Measurements from ENCODE around the gene TUBA1C.
"Not testable (repeated sequence)": the region's sequence is repeated elsewhere in the genome, so short reads cannot be mapped to it uniquely, and the experiment has no call there.

The TUBA1C gene

DNA sequence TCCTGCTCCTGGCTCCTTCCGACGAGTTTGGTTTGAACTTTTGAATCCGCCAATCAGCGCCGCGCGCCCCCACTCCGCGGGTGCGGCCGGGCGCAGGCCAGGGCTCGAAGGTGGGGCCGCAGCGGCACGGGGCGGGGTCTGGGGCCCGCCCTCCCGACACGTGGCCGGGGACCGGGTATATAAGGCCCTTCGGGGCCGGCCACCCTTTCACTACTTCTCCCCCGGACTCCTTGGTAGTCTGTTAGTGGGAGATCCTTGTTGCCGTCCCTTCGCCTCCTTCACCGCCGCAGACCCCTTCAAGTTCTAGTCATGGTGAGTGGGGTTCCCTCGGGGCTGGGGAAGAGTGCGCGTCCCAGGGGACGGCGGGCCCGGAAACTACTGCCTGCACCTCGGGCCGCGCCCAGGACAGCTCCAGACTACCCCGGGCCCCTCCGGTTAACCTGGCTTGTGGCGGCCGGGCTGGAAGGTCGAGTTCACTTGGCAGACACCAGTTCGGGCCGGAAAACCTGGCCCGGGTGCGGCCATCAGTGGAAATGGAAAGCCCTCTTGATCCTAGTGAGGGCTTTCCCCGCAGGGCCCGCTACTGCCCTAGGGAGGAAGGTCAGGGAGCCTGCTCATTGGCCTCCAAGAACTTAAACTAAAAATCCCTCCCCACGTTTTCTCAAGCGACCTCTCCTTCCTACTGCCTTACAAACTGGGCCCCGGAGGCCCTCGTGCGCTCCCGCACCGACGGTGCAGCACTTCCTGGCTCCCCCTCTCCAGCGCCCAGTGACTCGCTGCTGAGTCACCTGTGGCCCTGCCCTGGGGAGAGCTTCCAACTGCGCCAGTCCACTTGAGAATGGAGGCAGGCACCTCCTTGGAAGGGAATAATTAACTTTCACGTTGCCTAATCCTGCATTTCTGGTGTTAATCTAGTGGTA is at the start of gene TUBA1C:
Gene TUBA1C, plus strand, starts transcription at position 210 of the 920 bp plus-strand sequence. Its CDS starts 100 bp downstream, at position 310.
- DNase-seq (ENCODE audit: low read depth in 2 of 2), result peak; percentile 78 to 85

DNA sequence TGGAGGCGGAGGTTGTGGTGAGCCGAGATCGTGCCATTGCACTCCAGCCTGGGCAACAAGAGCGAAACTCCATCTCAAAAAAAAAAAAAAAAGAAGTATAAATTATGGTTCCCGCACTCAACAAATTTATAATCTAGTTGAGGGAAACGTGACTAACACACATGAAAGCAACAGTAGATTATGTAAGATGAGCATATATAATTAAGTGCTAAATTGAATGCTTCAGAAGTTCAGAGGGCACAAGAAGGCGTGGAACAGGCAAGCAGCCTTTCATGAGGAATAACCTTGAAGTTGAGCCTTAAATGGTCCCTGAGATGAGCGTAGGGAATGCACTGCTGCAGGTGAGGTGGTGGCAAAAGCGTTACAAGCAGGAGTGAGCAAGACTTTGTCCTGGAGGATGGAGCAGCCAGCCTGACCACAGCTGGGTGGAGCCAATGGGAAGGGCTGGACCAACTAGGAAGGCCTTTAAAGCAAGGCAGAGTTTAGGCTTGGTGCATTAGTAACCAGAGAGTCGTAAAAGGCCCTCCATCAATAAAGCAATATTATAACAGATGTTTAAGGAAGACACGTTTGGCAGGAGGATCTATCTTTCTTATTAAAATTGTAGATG is 45.4 kb upstream of the TUBA1C start:
- DNase-seq (ENCODE audit: low read depth in 2 of 2), result no peak

DNA sequence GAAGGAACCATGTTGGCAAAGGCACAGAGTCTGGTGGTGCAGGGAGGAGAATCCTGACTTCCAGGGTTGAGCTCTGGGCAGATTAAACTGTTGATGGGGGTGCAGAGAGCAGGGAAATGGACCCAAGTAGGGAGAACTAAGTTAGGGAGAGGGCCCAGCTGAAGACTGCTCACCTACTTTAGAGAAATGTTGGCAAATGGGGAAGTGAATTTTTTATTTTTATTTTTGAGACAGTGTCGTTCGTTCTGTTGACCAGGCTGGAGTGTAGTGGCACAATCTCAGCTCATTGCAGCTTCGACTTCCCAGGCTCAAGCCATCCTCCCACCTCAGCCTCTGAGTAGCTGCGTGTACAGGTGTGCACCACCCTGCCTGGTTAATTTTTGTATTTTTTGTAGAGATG is 43.9 kb upstream of the TUBA1C start:
- DNase-seq (ENCODE audit: low read depth in 2 of 2), result no peak

DNA sequence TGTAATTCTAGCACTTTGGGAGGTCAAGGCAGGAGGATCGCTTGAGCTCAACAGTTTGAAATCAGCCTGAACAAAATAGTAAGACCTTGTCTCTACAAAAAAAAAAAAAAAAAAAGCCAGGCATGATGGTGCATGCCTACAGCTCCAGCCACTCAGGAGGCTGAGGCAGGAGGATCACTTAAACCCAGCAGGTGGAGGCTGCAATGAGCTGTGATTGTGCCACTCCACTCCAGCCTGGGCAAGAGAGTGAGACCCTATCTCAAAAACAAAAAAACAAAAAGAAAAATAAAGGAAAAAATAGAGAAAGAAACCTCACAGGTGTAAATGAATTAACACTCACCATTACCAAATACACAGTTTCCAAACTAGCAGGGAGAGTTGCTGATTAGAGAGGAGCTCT is 41.8 kb upstream of the TUBA1C start:
- no peak for DNase-seq (ENCODE audit: low read depth in 2 of 2)

DNA sequence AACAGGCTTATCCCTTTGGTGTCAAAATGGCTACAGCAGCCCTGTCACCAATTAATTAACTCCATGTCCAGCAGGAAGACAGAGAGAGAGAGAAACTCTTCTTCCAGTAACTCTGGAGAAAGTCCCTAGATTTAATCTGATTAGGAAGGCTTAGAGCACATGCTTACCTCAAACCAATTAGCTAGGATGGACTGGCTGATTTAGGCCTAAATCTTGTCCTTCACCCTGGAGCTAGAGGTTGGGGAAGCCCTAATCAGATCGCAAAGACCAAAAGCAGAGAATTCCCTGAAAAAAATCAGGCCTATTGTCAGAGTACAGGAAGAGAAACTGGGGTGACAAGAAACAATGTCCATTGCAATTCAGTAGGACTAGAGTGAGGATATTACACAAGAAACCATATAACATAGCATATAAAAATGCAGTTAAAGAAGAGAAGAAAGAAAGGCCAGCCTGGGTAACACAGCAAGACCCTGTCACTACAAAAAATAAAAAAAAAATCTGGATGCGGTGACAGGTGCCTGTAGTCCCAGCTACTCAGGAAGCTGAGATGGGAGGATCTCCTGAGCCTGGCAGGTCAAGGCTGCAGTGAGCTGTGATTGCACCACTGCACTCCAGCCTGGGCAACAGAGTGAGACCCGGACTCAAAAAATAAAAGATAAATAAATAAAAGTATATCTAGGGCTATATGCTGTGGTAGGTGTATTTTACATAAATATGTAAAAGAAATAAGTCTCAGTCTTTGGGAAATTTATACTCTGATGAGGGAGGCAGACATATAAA is 41.1 kb upstream of the TUBA1C start:
- no peak for DNase-seq (ENCODE audit: low read depth in 2 of 2)

DNA sequence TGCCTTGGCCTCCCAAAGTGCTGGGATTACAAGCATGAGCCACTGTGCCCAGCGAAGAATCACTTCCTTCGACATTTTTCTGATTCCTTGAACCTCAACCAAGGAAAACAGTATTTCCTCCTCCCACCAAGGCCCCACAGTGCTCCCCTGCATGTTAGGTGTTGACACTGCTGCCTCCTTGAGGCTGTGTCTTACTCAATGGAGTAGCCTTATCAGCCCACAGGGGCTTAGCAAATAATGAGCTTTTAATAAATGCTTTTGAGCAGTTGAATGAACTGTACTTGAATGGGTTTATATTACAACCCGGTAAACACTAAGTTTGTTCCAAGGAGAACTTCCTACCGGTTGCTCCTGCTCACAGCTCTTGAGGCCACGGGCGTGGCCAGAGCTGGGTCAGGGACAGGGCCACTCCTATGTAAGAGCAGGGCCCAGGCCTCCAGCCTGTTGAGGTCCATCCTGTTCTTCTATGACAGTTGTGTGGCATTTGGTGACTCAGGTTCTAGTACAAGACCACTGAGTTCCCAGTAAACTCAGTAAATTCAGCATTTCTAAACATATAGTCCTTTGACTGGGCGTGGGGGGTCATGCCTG is 39.2 kb upstream of the TUBA1C start:
- no peak for DNase-seq (ENCODE audit: low read depth in 2 of 2)

DNA sequence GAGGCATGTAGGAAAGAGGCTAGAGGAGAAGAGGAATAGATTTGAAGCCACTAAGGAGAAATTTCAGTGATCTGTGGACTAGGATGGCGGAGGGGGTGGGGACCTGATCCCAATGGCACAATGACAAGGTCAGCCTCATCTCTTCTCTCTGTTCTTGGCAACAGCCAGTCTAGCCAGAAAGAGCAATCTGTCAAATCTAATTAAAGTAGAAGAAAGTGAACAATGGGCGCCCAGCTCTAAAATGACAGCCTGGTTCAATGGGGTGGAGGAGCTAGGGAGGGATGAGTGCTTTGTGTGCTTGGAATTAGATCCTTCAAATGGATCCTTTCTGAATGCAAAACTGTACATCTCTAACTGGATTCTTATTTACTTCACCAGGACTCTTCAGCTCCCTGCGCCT is 37.2 kb upstream of the TUBA1C start:
- no peak for DNase-seq (ENCODE audit: low read depth in 2 of 2)

DNA sequence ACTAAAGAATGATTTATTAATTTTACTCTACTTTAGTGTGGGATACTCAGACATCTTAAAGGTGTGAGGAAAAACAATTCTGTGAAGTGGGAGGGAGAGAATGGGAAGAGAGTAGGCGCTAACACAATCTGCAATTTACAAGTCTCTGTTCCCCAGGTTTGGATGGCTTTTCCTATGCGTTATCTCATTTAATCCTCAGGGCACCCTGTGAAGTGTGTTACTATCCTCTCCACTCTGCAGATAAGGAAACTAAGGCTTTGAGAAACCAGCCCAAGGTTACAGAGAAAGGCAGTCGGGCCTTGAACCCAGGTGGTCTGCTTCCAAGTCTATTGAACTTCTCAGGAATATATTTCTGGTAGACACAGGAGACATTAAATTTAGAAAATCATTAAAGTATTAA is 36.2 kb upstream of the TUBA1C start:
- no peak for DNase-seq (ENCODE audit: low read depth in 2 of 2)

DNA sequence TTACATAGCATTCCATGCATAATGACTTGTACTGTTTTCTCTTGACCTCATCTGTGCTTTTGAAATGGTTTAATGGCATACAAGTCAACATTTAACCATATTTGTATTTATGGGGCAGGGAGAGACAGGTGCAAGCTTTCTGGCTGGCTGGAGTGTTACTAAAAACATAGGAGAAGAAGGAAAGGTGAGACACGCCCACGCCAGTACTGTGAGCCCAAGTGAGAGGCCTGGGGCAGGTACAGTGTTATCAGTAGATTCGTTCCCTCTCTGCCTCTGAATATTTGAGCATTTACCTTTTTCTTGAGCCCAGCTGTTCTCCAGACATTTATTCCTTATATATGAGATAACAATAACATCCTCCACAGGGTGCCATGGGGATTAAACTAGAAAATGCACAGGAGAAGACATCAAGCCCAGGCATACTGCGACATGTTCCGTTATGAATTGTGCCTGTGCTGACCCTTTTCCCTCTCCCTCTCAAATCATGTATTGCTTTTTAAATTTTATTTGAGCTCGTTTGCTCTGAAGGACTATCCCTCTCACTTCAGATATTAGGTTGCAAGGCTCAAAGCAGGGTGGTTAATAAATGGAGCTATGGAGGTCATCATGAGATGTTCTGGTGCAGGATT is 34.6 kb upstream of the TUBA1C start:
- no peak for DNase-seq (ENCODE audit: low read depth in 2 of 2)

GRCh38 chr12:49230805-49231194 is 34.1 kb upstream of the TUBA1C start:
- no peak for DNase-seq (ENCODE audit: low read depth in 2 of 2)

DNA sequence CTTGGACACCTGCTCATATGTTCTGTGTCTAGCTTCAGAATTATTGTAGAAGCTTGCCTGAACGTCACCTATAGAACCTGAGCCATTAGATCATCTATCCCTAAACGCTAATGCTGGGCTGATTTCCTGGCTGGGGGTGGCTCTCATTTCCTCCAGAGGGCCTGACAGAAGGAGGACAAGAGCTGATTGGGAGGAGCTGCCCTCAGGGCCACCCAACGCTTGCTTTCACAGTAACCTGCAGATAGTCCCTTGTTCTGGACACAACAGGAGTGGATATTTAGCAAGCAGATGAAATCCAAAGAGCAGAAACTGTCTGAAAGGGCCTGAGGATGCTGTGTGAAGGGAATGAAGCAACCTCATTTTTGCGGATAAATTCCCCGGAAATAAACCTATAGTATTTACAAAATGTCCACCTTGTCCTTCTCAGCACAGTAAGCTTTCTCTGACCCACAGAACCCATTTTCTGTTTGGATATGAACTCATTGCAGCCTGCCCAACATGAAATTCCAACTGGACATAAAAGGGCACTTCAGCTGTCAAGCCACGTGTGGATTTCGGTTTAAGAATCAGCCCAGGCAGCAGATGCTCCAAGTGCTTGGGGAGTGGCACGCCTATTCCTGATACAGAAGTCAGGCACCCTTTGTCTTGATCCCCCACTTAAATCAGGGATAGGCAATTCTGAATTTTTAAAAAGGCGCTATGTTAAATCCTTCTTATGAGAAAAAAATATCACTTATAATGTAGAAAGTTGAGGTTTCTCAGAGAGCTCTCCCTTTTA is 32.8 kb upstream of the TUBA1C start:
- DNase-seq (ENCODE audit: low read depth in 2 of 2), result no peak

DNA sequence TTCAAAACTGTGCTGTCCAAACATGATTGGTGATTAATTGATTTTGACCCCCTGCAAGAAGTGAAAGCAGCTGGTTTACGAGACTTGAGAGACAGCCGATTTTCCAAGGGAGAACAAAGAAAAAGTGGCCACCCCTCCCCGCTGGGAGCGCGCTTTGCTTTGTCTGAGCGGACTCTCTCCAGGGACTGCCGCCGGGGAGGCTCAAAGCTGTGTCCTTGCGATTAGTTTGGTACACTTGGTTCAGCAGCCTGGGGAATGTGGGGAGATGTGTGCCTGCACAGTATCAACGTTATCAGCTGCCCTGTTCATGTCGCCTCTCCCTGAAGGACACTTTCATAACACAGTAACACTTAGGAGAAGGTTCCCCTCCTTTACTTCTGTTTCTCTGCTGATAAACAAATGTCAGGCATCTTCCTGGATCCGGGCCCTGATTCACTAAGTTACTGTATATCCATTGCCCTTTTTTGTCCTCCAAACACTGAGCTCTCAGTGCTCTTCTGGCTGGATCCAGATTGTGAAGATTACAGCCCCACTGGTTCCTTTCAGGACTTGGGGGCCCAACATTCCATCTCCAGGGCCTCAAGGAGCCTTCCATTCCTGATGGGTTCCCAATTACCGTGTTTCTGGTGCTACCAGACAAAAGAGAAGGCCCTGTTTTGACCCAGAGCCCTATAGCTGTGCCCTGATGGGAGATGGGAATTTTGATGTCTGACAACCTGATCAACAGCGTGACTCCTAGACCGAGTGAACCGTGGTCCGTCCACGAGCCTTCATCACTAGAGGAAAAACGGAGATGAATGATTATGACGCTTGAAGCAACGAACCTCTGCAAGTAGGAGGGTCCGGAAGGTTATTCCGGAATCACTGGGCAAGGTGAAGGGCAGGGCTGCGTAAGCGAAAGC is 31.7 kb upstream of the TUBA1C start:
- no peak for DNase-seq (ENCODE audit: low read depth in 2 of 2)

GRCh38 chr12:49233842-49234526 is 30.9 kb upstream of the TUBA1C start:
- DNase-seq (ENCODE audit: low read depth in 2 of 2), result peak in 1 of 2 donors; percentile 19

- no peak for DNase-seq (ENCODE audit: low read depth in 2 of 2)
Observed at GRCh38 chr12:49236423-49236822, 28.5 kb upstream of the TUBA1C start.

- no peak for DNase-seq (ENCODE audit: low read depth in 2 of 2)
Observed at GRCh38 chr12:49243631-49244030, 21.3 kb upstream of the TUBA1C start.

- no peak for DNase-seq (ENCODE audit: low read depth in 2 of 2)
Observed at GRCh38 chr12:49244176-49244575, 20.7 kb upstream of the TUBA1C start.

DNA sequence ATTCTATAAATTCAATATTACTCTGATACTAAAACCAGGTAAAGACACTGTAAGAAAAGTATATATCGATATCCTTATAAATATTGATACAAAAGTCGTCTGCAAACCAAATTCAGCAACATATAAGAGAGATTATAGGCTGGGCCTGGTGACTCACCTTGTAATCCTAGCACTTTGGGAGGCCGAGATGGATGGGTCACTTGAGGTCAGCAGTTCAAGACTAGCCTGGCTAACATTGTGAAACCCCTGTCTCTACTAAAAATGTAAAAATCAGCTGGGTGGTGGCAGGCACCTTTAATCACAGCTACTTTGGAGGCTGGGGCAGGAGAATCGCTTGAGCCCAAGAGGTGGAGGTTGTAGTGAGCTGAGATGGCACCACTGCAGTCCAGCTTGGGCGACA is 13.5 kb upstream of the TUBA1C start:
- no peak for DNase-seq (ENCODE audit: low read depth in 2 of 2)

- DNase-seq (ENCODE audit: low read depth in 2 of 2), result no peak
Observed at GRCh38 chr12:49253033-49253623, 11.8 kb upstream of the TUBA1C start.

- DNase-seq (ENCODE audit: low read depth in 2 of 2), result not testable (repeated sequence)
Observed at GRCh38 chr12:49255456-49255855, 9.4 kb upstream of the TUBA1C start.
